ENCODE results near the gene PRM2. TPM values are rescaled to one million over a fixed set of nuclear protein-coding genes. Genes with fewer than 3 reads are reported as not detected.

The PRM2 gene
- total RNA-seq, 1 donor from 2014 or later, result not detected

GRCh38 chr16:11236461-11237254 is 39.6 kb downstream of the PRM2 start:
- no peaks in the 10 kb centered on the region for H3K36me3 ChIP-seq (ENCODE audit: control insufficient read depth, insufficient read depth, low read length)
- no peak for DNase-seq (ENCODE audit: low read depth)
- H3K27me3 ChIP-seq (ENCODE audit: control insufficient read depth, insufficient read depth, low read length), result no peaks in the 10 kb centered on the region
- no peak for TF ChIP-seq CTCF (IDR thresholded peaks at IDR 0.05; ENCODE audit: insufficient read depth, low read length, severe bottlenecking)
- FAIRE-seq, result no peak
- no peak overlapping the region for H3K4me3 ChIP-seq (ENCODE audit: low read depth, low read length)

- Histone ChIP-seq H3K27me3 (ENCODE audit: control insufficient read depth, insufficient read depth, low read length) (no peaks in the 10 kb centered on the region), H3K36me3 (ENCODE audit: control insufficient read depth, insufficient read depth, low read length) (no peaks in the 10 kb centered on the region), H3K4me3 (ENCODE audit: low read depth, low read length) (no peak overlapping the region)
- FAIRE-seq (no peak), DNase-seq (ENCODE audit: low read depth) (no peak)
- no peak for TF ChIP-seq CTCF (IDR thresholded peaks at IDR 0.05; ENCODE audit: insufficient read depth, low read length, severe bottlenecking)
Measured at GRCh38 chr16:11235703-11235991, 40.6 kb downstream of the PRM2 start.

- no peaks in the 10 kb centered on the region for H3K36me3 ChIP-seq (ENCODE audit: control insufficient read depth, insufficient read depth, low read length)
- no peak overlapping the region for H3K4me3 ChIP-seq (ENCODE audit: low read depth, low read length)
- no peak for FAIRE-seq
- no peak for TF ChIP-seq CTCF (IDR thresholded peaks at IDR 0.05; ENCODE audit: insufficient read depth, low read length, severe bottlenecking)
- no peak for DNase-seq (ENCODE audit: low read depth)
- no peaks in the 10 kb centered on the region for H3K27me3 ChIP-seq (ENCODE audit: control insufficient read depth, insufficient read depth, low read length)
Measured at GRCh38 chr16:11234884-11235702, 41.2 kb downstream of the PRM2 start.

- no peaks in the 10 kb centered on the region for H3K36me3 ChIP-seq (ENCODE audit: control insufficient read depth, insufficient read depth, low read length)
- H3K27me3 ChIP-seq (ENCODE audit: control insufficient read depth, insufficient read depth, low read length), result no peaks in the 10 kb centered on the region
- FAIRE-seq (no peak), DNase-seq (ENCODE audit: low read depth) (no peak)
- H3K4me3 ChIP-seq (ENCODE audit: low read depth, low read length), result no peak overlapping the region
- no peak for TF ChIP-seq CTCF (IDR thresholded peaks at IDR 0.05; ENCODE audit: insufficient read depth, low read length, severe bottlenecking)
Measured at GRCh38 chr16:11233727-11234376, 42.4 kb downstream of the PRM2 start.

GRCh38 chr16:11232852-11233726 is 43.2 kb downstream of the PRM2 start:
- Histone ChIP-seq H3K36me3 (ENCODE audit: control insufficient read depth, insufficient read depth, low read length) (no peaks in the 10 kb centered on the region), H3K4me3 (ENCODE audit: low read depth, low read length) (no peak overlapping the region), H3K27me3 (ENCODE audit: control insufficient read depth, insufficient read depth, low read length) (no peaks in the 10 kb centered on the region)
- TF ChIP-seq CTCF (IDR thresholded peaks at IDR 0.05; ENCODE audit: insufficient read depth, low read length, severe bottlenecking), result no peak
- no peak for FAIRE-seq
- no peak for DNase-seq (ENCODE audit: low read depth)

Data from bronchial epithelial cell (primary cell).